Testis (tissue), 2 donors: ENCODE results near the gene NAA38.

ENCODE experiments used
- POLR2A ChIP-seq: fragments of 450-650 bp; IDR thresholded peaks from one replicate; pipeline ENCODE4 v1.6.1; 2017; ENCODE audit warnings: antibody characterized with exemption, mild to moderate bottlenecking, moderate library complexity
- TF ChIP-seq, protein P1 (sequence below), 3 experiments: fragments of 450-650 bp in 2 of 3; fragments of 200-600 bp in 1 of 3; sonication (generic) in 1 of 3; IDR thresholded peaks; one replicate each; pipeline ENCODE4 v1.5.1; 2016 to 2019; ENCODE audit warnings: antibody characterized with exemption in 3 of 3, mild to moderate bottlenecking in 2 of 3, moderate library complexity in 1 of 3

DNA sequence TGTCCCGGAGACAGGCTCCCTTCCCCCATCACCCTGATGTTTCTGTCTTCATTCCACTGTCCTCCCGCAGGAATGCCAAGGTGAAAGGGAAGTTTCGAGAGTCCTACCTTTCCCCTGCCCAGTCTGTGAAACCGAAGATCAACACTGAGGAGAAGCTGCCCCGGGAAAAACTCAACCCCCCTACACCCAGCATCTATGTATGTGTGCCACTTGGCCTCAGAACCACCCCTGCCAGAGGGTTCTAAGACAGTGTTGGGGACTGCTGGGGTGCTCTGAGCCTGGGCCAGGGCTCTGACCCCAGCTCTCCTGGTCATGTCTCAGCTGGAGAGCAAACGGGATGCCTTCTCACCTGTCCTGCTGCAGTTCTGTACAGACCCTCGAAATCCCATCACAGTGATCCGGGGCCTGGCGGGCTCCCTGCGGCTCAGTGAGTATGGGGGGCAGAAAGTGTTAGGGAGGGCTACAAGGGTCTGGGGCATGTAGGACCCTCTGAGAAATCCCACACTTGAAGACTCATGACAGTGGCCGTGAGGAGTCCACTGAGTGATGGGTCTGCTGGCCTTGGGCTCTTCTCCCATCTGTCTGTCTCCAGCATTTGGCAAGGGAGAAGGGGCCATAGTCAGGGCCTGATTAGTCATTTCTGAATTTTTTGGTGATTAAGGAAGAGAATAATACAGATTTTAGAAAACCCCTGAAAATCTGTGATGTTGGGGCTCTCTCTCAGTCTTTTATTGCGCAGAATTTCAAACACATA, 7.4 kb downstream of the NAA38 start:
- TF ChIP-seq POLR2A = no peak
- TF ChIP-seq, protein P1, sequence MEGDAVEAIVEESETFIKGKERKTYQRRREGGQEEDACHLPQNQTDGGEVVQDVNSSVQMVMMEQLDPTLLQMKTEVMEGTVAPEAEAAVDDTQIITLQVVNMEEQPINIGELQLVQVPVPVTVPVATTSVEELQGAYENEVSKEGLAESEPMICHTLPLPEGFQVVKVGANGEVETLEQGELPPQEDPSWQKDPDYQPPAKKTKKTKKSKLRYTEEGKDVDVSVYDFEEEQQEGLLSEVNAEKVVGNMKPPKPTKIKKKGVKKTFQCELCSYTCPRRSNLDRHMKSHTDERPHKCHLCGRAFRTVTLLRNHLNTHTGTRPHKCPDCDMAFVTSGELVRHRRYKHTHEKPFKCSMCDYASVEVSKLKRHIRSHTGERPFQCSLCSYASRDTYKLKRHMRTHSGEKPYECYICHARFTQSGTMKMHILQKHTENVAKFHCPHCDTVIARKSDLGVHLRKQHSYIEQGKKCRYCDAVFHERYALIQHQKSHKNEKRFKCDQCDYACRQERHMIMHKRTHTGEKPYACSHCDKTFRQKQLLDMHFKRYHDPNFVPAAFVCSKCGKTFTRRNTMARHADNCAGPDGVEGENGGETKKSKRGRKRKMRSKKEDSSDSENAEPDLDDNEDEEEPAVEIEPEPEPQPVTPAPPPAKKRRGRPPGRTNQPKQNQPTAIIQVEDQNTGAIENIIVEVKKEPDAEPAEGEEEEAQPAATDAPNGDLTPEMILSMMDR (IDR thresholded peaks at IDR 0.05) = no peak
